HepG2 (cell line): ENCODE data around the gene HES3.

Experiments
- CTCF ChIP-seq: sonication (generic); formaldehyde crosslinking; IDR thresholded peaks from 2 replicates; pipeline ENCODE4 v1.5.0; 2020; ENCODE audit warnings: mild to moderate bottlenecking, missing genetic modification reagents, moderate library complexity
- TBL1XR1 ChIP-seq: fragments of 150-350 bp; IDR thresholded peaks from 2 replicates; pipeline ENCODE4 v1.6.1; 2014; ENCODE audit warnings: borderline replicate concordance, low read length; ENCODE audit not compliant: partially characterized antibody

GRCh38 chr1:6294080-6294889 lies 50.3 kb downstream of the HES3 start:
- TF ChIP-seq CTCF (CRISPR knock-in tag) (no peak), TBL1XR1 (no peak)
